ENCODE measurements around the gene KCNS1. TPM values are rescaled to one million over a fixed set of nuclear protein-coding genes. Genes with fewer than 3 reads are reported as not detected.

KCNS1 gene
- total RNA-seq, 6 experiments from 2014 or later = 0.46 to 0.95 (median 0.73) TPM

DNA sequence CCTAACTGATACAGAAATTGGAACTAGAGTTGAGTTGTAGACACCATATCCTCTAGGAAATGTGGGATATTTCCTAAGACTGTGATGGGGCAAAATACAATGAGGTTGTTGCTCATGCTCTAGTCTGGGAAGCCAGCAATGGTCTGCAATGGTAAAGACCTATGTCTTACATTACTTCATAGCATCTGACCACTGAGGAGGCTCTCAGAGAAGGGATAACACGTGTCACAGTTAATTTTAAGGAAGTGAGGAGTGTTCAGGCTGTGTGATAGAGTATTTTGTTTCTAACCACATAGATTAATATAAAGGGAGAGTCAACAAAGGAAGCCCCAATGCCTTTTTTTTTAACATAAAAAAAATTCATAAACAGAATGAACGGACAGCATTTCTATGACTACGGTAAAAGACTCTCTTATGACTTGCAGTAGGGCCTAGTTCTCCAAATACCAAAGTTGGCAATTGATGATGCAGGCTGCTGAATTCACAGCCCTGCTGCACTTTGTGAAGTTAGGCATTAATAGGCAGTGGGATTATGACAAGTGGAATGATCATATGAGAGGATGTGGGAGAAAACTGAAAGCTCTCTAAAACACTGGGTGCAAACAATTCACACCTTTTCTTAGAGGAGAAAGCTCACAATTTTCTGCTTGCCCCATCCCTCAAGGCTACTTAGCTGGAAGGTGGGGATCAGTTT lies 13.7 kb downstream of the KCNS1 start:
- H3K36me3 Mint-ChIP-seq (ENCODE audit: low read depth) = peaks cover 45% of the 10 kb centered on the region
- TF ChIP-seq, protein P1, sequence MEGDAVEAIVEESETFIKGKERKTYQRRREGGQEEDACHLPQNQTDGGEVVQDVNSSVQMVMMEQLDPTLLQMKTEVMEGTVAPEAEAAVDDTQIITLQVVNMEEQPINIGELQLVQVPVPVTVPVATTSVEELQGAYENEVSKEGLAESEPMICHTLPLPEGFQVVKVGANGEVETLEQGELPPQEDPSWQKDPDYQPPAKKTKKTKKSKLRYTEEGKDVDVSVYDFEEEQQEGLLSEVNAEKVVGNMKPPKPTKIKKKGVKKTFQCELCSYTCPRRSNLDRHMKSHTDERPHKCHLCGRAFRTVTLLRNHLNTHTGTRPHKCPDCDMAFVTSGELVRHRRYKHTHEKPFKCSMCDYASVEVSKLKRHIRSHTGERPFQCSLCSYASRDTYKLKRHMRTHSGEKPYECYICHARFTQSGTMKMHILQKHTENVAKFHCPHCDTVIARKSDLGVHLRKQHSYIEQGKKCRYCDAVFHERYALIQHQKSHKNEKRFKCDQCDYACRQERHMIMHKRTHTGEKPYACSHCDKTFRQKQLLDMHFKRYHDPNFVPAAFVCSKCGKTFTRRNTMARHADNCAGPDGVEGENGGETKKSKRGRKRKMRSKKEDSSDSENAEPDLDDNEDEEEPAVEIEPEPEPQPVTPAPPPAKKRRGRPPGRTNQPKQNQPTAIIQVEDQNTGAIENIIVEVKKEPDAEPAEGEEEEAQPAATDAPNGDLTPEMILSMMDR (IDR thresholded peaks at IDR 0.05) = no peak
- H3K27ac Mint-ChIP-seq = peak overlapping the region; percentile 91
- peaks cover 64% of the 10 kb centered on the region for H3K4me1 Mint-ChIP-seq (ENCODE audit: low read depth)
- H3K27me3 Mint-ChIP-seq (ENCODE audit: insufficient read depth) = no peaks in the 10 kb centered on the region
- H3K4me3 Mint-ChIP-seq = peak overlapping the region; percentile 63
- no peak for DNase-seq
- no peaks in the 10 kb centered on the region for H3K9me3 Mint-ChIP-seq

DNA sequence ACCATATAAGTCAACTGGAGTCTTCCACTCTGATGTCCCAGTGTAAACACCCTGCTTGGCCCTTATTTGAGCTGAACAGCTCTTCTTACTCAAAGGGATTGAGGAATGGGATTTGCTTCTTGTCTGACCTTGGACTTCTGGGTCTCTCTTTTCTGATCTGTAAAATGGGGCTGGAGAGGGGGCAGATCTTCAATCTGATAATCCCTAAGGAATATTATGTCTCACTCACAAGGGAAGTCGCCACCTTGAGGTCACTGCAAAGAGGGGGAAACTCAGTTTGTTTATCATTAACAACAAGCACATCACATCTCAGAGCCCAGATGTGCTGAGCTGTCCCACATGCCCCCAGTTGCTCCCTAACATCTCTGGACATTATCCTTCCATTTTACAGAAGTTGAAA lies 15.1 kb downstream of the KCNS1 start:
- Mint-ChIP-seq H3K4me1 (ENCODE audit: low read depth) (peaks cover 65% of the 10 kb centered on the region), H3K27ac (no peak overlapping the region), H3K27me3 (ENCODE audit: insufficient read depth) (no peaks in the 10 kb centered on the region)

DNA sequence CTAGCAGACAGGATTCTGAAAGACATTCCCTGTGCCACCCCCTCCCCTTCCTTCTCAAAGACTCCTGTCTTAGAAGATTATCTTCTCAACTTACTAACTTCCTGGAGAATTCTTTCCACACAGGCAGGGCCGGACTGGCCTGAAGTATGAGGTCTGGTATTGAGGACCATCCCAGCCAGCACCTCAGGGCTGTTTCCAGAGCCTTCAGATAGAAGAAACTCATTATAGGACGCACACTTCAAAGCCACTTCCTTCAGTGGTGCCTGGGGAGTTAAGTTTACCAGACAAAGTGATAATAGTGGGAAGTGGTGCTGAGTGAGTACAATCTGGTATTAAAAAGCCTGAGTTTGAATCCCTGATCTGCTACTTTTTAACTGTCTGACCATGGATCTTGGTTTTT lies 15.6 kb downstream of the KCNS1 start:
- Mint-ChIP-seq H3K27me3 (ENCODE audit: insufficient read depth) (no peaks in the 10 kb centered on the region), H3K4me3 (no peak overlapping the region), H3K9me3 (no peaks in the 10 kb centered on the region), H3K36me3 (ENCODE audit: low read depth) (peaks cover 42% of the 10 kb centered on the region), H3K27ac (no peak overlapping the region), H3K4me1 (ENCODE audit: low read depth) (peaks cover 63% of the 10 kb centered on the region)
- TF ChIP-seq, protein P1 (IDR thresholded peaks at IDR 0.05) = no peak
- no peak for DNase-seq

More for the DNA sequence above, 15.1 kb downstream of the KCNS1 start:
- peaks cover 44% of the 10 kb centered on the region for H3K36me3 Mint-ChIP-seq (ENCODE audit: low read depth)
- H3K9me3 Mint-ChIP-seq = no peaks in the 10 kb centered on the region
- TF ChIP-seq, protein P1 (IDR thresholded peaks at IDR 0.05) = peak; percentile 13; the same call in 1 of the 2 replicates
- DNase-seq = no peak
- H3K4me3 Mint-ChIP-seq = no peak overlapping the region

DNA sequence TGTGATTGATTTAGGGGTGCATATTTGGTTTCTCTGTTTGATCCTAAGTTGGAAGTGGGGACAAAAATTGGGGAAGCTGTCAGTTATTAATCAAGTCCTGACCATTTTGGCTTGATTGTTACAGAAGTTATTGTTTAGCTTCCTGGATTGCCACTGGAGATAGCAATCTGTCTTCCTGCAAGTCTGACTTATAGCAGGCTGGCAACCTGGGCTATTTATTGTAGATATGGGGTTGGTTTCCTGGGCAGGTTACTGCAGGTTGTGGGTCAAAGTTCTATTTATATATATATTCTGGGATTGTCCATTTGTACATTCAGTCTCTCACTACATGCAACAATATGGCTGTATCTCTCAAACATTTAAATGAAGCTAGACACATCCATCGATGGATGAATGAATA lies 17.8 kb downstream of the KCNS1 start:
- TF ChIP-seq, protein P1 (IDR thresholded peaks at IDR 0.05) = no peak
- Mint-ChIP-seq H3K27me3 (ENCODE audit: insufficient read depth) (no peaks in the 10 kb centered on the region), H3K4me1 (ENCODE audit: low read depth) (peaks cover 41% of the 10 kb centered on the region), H3K36me3 (ENCODE audit: low read depth) (peaks cover 42% of the 10 kb centered on the region), H3K9me3 (no peaks in the 10 kb centered on the region), H3K4me3 (no peak overlapping the region; the same call in 1 of the 2 replicates), H3K27ac (no peak overlapping the region)
- DNase-seq = no peak

DNA sequence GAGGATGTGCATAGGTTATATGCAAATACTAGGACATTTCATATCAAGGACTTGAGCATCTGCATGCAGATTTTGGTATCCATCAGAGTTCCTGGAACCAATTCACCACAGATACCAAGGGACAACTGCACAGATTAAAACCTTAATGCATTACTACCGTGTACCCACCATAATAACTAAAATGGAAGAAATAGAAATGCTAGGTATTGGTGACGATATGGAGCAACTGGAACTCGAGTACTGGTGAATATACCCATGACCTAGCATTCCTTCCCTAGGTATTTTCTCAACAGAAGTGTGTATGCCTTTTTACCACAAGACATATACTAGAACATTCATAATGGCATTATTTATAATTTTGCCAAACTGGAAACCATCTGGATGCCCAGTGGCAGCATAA lies 18.5 kb downstream of the KCNS1 start:
- TF ChIP-seq, protein P1 (IDR thresholded peaks at IDR 0.05) = no peak
- peaks cover 35% of the 10 kb centered on the region for H3K4me1 Mint-ChIP-seq (ENCODE audit: low read depth)
- H3K4me3 Mint-ChIP-seq = no peak overlapping the region
- DNase-seq = no peak
- H3K27ac Mint-ChIP-seq = no peak overlapping the region
- H3K36me3 Mint-ChIP-seq (ENCODE audit: low read depth) = peaks cover 42% of the 10 kb centered on the region
- H3K9me3 Mint-ChIP-seq = no peaks in the 10 kb centered on the region
- H3K27me3 Mint-ChIP-seq (ENCODE audit: insufficient read depth) = no peaks in the 10 kb centered on the region

Data from HFFc6 (cell line).